HG02970 (cell line): ENCODE measurements around the gene ADCY6.

ENCODE experiments used
- ATAC-seq: cut with Tn5 transposase; IDR thresholded peaks from one replicate; pipeline ENCODE4 v1.9.1; 2021; ENCODE audit warnings: mild to moderate bottlenecking, moderate library complexity, moderate number of reproducible peaks; ENCODE audit not compliant: unreplicated experiment, low FRiP score

Gene ADCY6

DNA sequence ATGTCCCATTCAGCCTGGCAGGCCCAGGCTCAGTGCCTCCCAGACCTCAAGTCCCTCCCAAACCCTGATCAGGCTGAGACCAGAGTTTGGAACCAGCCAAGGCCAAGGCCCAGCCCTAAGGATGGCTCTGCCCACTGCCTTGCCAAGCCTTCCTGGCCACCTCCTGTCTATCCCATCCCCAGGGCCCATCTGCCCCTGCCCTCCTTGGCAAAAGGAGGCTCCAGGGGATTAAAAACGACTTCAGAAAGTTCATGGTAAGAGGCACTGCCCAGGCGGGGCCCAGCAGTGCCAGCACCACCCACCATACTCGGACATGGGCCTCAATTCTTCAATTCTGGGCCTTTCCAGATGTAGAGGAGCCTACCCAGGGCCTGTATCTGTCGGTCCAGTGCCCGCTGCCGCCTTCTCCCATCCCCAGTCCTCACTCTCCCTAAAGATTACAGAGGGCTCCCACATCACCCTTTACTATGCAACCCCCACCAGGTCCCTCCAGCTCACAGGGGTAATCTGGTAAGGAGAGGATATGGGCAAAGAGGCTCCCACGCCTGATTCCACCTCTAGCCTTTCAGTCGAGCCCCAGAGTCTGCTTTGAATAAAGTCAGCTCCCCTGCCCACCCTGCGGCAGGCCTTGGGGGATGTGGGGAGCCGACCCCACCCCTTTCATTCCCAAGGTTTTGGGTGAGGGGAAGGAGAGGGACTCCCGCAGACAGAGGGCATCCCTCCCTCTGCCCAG lies 932 bp downstream of the ADCY6 start:
- ATAC-seq = no peak

DNA sequence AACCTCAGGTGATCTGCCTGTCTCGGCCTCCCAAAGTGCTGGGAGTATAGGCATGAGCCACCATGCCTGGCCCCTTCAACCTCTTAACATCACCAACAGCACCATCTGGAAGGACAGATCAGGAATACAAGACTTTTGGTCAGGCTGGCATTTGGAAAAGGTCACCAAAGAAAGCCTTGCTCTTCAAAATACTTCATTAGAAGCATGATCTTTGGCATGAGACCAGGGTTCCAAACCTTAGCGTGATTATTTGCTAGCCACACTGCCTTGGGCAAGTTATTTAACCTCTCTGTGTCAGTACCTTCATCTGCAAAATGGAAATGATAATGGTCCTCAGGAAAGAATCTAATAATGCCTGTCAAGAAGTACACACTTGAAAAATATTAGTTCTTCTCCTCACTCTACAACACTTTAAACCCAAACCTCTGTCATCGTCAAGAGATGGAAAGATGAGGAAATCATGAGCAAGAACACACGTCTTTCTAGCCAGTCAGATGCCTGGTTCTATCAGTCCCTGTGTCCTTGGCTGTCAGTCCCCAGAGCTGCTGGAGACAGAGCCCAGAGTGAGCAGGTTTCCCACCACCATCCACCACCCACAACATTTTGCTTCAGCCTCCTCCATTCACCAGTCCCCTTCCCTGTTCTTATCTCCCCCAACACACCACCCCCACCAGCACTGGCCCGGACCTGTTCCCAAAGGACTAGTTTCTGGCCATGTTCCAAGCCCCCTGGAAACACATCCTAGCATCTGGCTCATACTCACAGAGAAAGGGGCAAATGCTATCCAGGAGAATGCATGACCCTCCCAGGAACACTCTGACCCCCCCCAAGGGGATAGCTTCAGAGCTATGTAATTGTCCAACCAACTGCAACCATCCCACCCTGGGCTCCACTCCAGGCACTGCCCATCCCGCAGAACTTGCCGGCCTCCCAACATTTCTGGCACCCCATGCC lies 2.0 kb downstream of the ADCY6 start:
- no peak for ATAC-seq

DNA sequence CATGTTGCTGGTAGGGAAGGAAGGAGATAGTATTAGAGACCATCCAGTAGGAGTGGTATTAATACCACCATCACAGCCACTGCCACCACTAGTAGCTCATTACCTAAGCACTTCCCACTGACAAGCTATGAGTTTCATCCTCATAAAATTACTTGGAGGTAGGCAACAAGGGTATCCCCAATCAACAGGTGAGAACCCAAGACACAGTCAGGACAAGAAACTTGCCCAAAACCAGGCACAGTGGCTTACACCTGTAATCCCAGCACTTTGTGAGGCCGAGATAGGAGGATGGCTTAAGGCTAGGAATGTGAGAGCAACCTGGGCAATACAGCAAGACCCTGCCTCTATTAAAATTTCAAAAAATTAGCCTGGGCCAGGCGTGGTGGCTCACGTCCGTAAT lies 5.5 kb downstream of the ADCY6 start:
- no peak for ATAC-seq

DNA sequence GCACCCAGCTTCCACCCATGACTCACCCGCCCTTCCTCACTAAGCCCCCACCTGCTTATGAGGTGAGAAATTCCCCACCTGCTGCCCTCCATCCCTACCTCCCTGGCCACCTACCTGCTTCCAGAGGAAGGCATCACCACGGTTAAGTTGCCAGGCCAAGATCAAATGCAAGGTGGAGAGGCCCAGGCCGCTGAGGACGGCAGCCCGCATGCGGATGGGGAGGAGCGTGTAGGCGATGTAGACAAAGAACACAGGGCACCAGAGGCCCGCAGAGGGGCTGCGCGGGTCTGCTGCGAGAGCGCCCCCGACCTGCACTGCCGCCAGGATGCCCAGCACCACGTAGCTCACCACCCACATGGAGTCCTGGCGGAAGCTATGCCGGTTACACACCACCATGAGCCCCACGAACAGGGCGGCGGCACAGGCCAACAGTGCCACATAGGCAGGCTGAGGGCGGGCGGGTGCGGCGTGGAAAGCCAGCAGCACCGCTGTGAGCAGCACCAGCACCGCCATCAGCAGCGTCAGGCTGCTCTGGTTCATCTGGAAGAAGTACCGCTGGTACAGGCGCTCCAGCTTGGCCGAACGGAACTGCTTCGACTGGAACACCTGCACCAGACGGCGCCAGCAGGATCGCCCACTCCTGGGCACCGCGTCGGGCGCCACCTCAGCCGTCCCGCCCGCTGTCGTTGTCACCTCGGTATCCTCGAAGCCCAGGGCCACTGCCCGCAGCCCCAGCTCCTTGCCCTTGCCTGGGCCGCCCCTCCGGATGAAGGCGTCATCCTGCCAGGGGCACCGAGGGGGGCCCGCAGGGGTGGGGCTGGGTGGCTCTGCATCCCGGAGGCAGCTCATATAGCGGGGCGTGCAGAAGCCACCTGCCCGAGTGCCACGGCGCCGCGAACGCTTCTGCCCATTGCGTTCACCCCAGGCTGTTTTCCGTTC lies 6.2 kb downstream of the ADCY6 start:
- ATAC-seq = no peak

DNA sequence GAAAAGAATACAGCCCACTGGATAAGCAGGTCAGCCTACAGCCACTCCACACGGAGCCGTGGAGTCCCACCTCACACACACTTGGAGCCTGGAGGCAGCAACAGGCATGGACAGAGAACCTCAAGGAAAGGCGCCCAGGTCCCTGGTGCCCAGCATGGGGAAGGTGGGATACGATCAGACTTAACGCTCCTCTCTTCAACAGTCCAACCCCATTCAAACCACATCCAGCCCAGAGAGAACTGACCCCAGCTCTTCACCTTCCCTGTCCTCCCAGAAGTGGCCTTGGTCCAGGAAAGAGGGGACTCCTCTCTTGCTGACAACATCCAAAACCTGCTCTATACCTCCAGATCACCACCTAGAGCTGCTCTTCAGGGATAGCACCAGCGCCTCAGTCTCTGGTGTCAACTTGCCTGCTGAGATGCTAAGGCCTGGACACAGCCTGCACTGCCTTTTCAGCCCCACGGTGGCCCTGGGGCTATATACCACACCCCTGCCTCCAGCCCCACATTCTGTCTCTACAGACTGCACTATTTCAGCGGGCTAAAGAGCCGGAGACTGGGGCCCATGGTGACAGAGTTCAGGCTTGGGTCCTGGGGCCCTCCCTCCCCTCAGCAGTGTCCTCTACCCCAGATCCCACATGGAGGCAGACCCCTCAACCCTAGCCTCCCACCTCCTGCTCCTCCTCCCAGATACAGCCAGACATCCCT lies 7.0 kb downstream of the ADCY6 start:
- ATAC-seq = no peak

DNA sequence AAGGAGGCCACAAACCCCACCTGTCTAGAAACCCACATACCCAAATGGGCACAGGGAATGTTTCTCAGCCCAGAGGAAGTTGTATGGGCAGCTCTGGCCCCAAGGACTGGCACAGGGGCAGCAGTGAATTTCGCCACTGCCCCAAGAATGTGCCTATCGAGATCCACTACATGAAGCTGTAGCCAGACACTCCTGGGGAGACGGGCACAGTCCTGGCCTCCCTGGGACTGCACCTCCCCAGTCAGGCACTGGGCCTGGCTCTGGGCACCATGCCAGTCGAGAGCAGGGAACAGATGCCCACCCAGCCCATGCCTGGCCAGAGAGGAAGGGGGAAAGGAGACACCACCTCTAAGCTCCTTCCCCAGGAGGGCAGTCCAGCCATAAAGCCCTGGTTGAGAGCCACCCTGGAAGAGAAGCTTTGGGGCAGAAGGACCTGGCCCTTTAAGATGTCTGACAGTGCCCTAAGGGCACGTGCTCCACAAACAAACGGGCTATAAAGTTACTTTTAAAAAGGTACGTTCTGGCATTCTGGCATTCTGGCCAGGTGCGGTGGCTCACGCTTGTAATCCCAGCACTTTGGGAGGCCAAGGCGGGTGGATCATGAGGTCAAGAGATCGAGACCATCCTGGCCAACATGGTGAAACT lies 8.4 kb downstream of the ADCY6 start:
- no peak for ATAC-seq

DNA sequence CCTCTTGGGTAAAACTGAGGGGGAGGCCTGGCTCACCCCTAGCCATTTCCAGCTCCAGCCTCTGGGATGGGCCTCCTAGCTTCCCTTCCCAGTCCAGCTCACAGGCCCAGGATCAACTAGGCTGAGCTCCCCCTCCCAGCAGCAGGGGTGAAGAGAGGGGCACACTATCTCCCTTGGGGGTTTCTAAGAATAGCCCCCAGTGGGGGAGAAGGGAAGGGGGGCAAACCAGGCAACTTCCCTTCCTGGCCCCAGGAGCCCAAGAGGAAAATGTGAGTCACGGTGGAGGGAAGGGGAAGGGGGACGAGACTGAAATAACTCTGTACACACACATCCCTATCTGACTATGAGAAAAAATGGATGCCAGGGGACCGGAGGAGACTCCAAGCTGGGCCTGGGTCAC lies 9.0 kb downstream of the ADCY6 start:
- no peak for ATAC-seq

DNA sequence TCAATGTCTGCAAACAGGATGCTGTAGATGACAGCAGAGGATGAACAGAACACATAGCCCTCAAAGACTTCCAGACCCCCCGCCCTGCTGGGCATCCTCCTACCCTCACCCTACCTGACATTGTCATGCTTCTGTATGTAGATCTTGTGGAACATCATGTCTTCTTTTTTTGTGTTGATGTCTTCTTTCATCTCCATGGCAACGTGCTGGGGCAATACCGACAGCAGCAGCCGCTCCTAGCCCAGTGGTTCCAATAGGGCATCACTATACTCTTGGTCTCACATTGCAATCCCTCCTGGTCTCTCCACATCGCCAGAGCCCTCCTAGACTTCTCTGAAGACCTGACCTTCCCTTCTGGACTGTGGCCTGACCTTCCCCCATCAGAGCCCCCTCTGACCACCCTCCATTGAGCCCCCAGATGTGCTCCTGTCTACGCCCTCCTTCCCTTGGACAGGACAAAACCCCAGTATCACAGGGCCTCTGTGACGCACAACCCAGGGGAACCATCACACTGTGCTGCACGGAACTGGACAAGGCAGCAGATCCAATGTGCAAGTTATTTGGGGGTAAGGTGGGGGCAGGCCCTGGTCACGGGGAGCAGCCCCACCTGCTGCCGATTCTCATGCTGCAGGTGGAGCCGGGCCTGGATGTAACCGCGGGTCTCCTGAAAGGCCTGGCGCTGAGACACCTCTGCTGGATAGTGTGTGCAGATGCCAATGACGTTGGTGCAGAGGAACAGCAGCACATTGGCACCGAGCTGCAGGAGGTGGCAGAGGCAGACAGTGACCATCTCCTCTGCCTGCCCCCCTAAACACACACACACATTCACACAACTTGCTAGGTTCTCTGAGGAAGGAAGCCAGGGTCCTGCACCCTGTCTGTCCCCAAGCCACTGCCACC lies 11.1 kb downstream of the ADCY6 start:
- no peak for ATAC-seq

DNA sequence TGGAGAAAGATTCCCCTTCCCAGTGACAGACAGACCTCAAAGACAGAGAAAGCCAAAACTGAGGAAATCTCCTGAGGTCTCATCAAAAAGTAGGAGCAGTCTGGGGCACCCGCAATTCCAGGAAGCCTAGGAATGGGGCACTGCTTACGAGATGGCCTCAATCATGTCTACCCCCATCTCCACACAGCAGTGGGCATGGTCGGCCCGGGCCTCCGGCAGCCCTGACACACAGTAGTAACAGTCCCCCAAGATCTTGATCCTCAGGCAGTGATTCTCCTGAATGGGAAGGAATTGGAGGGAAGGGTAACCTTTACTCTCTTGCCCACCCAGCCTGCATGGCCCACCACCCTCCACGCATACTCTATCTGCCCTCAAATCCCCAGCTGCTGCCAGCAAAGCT lies 11.9 kb downstream of the ADCY6 start:
- ATAC-seq = no peak

DNA sequence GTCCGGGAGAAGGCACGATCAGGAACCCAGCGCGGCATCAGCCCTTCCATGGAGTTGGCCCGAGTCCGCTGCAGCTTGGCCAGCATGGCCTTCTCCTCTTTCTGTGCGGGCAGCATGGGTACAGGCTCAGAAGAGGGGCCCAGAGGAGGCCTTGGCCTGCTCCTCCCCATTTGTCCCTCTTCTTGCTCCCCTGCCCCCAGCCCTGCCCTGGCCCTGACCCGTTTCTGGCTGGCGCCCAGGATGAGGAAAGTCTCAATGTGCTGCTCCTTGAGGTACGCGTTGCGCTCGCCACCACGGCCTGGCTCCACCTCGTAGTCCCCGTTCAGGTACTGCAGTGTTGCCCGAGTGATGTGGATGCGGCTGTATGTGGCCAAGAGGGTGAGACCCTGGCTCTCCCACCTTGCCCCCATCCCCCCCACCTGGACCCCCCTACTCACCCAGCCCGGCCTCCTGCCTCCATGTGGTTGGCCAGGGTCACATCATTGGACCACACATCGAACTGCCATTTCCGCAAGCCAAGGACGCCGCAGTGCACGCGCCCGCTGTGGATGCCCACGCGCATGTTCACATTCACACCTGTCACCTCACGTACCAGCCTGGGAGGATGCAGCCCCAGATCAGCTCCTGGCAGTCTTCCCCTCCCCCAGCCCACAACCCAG lies 12.8 kb downstream of the ADCY6 start:
- ATAC-seq = no peak

DNA sequence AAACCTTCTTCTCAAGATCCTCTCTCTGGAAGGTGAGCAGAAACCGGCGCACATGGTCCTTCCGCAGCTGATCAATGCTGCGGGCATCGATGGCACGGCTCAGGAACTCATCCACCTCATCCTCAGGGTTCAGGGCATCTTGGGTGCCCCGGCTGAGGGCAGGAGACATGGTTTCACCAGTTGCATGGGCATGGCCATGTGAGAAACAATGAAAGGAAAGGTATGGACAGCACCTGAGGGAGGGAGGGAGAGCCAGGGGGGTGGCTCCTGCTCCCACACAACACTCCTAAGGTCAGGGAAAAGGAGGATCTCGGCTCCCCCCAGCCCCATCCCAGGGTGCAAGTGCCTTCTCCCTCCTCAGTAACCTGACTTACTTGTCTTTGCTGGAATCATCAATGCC lies 13.6 kb downstream of the ADCY6 start:
- ATAC-seq = no peak

DNA sequence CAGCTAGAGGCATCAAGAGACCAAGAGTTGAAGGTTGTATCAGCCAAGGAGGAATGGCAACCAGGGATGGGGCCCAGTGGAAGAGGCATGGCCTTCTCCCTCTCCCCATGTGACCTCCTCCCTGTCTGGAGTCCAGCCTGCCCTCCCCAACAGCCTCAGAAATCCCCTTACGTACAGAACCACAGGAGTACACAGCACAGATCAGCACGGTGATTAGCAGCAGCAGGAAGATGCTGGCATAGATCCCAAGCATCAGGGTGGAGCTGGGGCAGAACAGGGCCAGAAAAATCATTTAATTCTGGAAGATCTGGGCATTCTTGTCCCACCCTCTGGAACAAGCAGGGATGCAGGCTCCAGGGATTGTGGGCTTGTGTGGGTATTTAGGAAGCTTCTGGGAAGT lies 14.4 kb downstream of the ADCY6 start:
- ATAC-seq = no peak

DNA sequence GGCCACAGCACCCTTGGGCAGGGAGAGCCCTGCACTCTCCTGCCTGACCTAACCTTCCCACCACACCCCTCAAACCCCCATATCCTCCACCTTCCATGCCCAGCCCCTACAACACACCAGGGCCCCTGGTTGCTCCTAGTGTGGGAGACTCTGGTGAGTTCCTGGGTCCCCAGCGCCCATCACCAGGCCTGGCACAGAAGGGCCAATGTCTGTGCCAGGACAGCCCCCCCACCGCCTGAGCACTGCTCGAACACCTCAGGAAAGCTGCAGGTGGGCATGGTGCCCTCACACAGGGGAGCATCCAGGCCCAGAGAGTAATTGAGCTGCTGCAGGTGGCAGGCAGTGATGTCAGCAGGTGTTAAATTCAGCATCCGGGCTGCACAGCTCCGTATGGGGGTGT lies 15.2 kb downstream of the ADCY6 start:
- ATAC-seq = no peak

DNA sequence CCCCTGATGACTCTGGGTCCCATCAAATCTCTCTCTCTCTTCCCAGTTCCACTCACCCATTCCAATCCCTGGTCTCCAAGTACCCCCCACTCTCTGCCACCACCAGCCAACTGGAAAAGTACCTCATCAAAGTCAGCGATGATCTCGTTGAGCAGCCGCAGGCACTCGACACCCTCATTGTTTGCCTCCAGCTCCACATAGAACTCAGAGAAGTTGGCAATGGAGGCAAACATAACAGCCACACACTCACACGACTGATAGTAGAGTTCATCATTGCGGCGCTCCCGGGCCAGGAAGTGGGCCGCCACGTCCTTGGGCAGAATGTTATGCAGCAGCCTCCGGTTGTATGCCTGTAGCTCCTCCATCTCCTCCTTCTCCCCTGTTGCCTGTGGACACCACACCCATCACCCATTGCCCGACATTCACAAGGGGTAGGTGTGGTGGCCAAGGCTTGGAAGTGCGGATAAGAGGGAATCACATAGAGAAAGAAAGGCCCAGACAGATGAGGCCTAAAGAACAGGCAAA lies 17.2 kb downstream of the ADCY6 start:
- ATAC-seq = no peak

DNA sequence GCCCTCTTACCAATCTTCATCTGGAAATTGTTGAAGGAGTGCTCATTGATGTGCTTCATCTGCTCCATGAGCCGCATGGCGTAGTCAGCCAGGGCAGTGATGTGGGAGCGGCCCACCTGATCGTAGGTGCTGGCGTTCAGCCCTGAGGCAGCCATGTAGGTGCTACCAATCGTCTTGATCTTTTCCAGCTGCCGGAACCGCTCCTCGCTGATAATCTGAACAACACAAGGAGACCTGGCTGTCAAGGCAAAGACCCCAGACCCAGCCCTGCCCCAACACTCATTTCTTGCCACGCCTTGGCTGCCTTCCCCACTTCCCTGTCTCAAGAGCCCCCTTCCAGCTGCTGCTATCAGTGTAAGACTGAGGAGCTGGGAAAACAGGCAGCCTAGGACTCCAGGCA lies 18.1 kb downstream of the ADCY6 start:
- no peak for ATAC-seq

DNA sequence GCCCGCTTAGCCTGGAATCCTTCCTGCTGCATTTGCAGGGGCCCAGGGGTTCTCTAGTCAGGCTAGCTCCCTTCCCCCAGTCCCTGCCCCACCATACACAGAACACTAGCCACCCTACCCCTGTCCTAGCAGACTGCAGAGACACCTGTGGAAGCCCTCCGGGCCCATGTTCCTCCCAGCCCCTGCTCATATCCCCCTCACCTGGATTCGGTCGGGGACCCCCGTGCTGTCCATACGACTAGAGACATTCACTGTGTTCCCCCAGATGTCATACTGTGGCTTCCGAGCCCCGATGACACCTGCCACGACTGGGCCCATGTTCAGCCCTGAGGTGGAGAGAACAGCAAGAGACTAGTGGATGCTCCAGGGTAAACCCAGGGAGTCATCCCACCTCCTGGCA lies 20.2 kb downstream of the ADCY6 start:
- no peak for ATAC-seq

DNA sequence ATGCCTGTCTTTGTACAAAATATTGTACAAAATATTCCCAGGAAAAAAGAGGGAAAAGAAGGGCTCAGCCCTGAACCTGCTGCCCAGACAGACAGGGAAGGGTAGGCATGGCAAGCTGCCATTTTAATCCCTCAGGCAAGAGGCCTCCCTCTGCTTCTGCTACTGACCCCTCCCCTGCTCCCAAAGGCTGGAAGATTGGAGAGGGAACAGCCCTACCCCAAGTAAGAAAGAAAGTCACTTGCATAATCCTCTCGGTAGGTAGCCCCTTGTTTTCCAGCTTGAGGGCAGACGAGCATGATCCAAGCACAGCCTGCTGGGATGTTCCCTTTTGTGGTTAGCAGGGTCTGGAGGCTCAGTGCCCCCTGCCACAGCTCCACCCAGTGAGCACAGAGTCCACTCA lies 20.7 kb downstream of the ADCY6 start:
- no peak for ATAC-seq

DNA sequence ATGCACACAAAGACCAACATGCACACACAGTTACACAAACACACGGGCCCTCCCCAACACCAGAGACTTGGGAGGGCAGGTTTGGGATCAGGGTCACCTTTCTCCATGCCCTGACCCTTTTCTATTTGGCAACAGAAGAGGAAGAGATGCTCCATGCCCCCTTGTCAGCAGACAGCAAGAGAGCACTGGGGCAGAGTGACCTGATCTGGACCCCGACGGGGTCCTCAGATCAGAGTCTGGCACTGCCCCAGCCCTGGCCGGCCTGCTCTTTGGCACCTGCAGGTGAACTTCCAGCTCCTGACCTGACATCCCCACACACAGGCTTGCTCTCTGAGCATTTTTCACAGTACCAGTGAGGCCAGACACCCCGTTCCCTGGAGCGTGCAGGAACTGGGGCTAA lies 21.4 kb downstream of the ADCY6 start:
- no peak for ATAC-seq
